Panc1 (cell line): ENCODE measurements around the gene POLE4.

Source experiments
- CTCF ChIP-seq: fragments of 450-650 bp; IDR thresholded peaks from 2 replicates; pipeline ENCODE4 v1.5.1; 2017; ENCODE audit warnings: mild to moderate bottlenecking
- POLR2AphosphoS5 ChIP-seq: IDR thresholded peaks from 2 replicates; pipeline ENCODE4 v1.6.1; 2012; ENCODE audit warnings: mild to moderate bottlenecking, low read depth, low read length, moderate library complexity

GRCh38 chr2:74938264-74938663, 20.2 kb upstream of the POLE4 start:
- no peak for TF ChIP-seq CTCF
- TF ChIP-seq POLR2AphosphoS5, result no peak
